ENCODE data around the gene LRCH4. TPM values are rescaled to one million over a fixed set of nuclear protein-coding genes. Genes with fewer than 3 reads are reported as not detected.

Gene LRCH4, protein sequence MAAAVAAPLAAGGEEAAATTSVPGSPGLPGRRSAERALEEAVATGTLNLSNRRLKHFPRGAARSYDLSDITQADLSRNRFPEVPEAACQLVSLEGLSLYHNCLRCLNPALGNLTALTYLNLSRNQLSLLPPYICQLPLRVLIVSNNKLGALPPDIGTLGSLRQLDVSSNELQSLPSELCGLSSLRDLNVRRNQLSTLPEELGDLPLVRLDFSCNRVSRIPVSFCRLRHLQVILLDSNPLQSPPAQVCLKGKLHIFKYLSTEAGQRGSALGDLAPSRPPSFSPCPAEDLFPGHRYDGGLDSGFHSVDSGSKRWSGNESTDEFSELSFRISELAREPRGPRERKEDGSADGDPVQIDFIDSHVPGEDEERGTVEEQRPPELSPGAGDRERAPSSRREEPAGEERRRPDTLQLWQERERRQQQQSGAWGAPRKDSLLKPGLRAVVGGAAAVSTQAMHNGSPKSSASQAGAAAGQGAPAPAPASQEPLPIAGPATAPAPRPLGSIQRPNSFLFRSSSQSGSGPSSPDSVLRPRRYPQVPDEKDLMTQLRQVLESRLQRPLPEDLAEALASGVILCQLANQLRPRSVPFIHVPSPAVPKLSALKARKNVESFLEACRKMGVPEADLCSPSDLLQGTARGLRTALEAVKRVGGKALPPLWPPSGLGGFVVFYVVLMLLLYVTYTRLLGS
- polyA plus RNA-seq (2012; ENCODE audit: low read depth, missing spikeins), result 34.5 TPM

DNA sequence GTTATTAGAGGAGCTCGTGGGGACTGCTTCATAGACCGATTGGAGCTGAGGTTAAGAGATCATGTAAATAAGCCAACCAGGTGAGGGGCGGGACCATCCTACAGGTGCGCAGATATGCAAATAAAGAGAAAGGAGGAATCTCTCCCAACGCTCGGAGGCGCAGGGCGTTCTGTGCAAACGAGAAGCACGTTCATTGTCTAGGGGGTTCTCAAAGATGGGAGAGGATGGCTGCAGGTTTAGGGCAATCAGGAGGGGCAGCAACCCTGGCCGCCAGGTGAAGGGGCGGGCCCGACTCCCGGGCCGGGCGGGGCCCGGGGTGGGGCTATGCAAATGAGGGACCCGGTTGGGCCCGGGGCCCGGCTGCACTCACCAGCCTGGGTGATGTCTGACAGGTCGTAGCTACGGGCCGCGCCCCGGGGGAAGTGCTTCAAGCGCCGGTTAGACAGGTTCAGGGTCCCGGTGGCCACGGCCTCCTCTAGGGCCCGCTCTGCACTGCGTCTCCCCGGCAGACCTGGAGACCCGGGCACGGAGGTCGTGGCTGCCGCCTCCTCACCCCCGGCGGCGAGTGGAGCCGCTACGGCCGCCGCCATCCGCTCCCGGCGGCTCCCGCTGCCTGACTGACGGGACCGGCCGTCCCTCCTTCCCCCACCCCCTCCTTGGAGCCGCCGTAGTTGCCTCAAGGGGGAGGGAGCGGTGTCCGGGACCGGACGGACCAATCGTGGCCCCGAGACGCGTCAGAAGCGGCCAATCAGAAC lies at the start of gene LRCH4:
LRCH4 (minus strand) TSS at position 619 of the 755 bp plus-strand sequence; CDS start at position 590, 29 bp downstream.
- TF ChIP-seq POLR2A (IDR thresholded peaks at IDR 0.05; ENCODE audit: low read depth, low read length) (peak; percentile 90), PAX5 (IDR thresholded peaks at IDR 0.05; ENCODE audit: insufficient read depth, low read length, severe bottlenecking) (no peak), TAF1 (IDR thresholded peaks at IDR 0.05; ENCODE audit: low read depth, low read length) (peak; percentile 86), POU2F2 (IDR thresholded peaks at IDR 0.05; ENCODE audit: low read depth, low read length) (peak; percentile 85; the same call in 1 of the 2 replicates), POLR2AphosphoS5 (IDR thresholded peaks at IDR 0.05; ENCODE audit: low read depth, low read length) (peak; percentile 94)
- no peak for DNase-seq (ENCODE audit: insufficient read length, low spot score)
- no peak for FAIRE-seq

- peak; percentile 66 for FAIRE-seq
- DNase-seq (ENCODE audit: insufficient read length, low spot score), result no peak
- TF ChIP-seq TAF1 (IDR thresholded peaks at IDR 0.05; ENCODE audit: low read depth, low read length) (no peak), POLR2AphosphoS5 (IDR thresholded peaks at IDR 0.05; ENCODE audit: low read depth, low read length) (no peak), POU2F2 (IDR thresholded peaks at IDR 0.05; ENCODE audit: low read depth, low read length) (no peak), POLR2A (IDR thresholded peaks at IDR 0.05; ENCODE audit: low read depth, low read length) (no peak), PAX5 (IDR thresholded peaks at IDR 0.05; ENCODE audit: insufficient read depth, low read length, severe bottlenecking) (no peak), SPI1 (IDR thresholded peaks at IDR 0.05; ENCODE audit: low read depth, low read length) (no peak)
Observed at GRCh38 chr7:100632951-100633717, 47.2 kb upstream of the LRCH4 start.

GRCh38 chr7:100630066-100630465 lies 44.1 kb upstream of the LRCH4 start:
- TF ChIP-seq SPI1 (IDR thresholded peaks at IDR 0.05; ENCODE audit: low read depth, low read length) (no peak), PAX5 (IDR thresholded peaks at IDR 0.05; ENCODE audit: insufficient read depth, low read length, severe bottlenecking) (no peak), POLR2AphosphoS5 (IDR thresholded peaks at IDR 0.05; ENCODE audit: low read depth, low read length) (no peak), TAF1 (IDR thresholded peaks at IDR 0.05; ENCODE audit: low read depth, low read length) (no peak), POU2F2 (IDR thresholded peaks at IDR 0.05; ENCODE audit: low read depth, low read length) (no peak), POLR2A (IDR thresholded peaks at IDR 0.05; ENCODE audit: low read depth, low read length) (no peak)
- FAIRE-seq (no peak), DNase-seq (ENCODE audit: insufficient read length, low spot score) (no peak)

DNA sequence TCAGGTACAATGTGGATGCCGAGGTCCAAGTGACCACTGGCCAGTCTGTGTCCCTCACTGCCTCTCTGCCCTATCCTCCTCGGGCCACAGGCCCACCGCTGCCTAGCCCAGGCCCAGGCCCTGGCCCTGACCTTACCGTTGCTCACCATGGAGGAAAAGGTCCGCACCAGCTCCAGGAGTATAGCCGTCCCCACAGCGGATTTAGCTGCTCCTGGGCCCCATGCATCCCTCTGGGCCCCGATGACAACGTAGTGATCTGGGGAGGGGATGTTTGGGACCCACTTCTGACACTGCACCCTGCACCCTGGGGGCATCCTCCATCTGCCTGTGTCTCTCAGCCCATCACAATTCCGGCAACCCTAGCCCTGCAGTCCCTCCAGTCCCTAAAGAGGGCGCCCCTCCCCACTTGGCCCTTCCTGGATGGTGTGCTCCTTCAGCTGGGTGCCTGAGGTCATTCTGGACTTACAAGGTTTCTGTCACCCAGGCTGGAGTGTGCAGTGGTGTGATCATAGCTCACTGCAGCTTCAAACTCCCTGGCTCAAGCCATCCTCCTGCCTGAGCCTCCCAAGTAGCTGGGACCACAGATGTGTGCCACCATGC lies 43.3 kb upstream of the LRCH4 start:
- no peak for TF ChIP-seq TAF1 (IDR thresholded peaks at IDR 0.05; ENCODE audit: low read depth, low read length)
- TF ChIP-seq POU2F2 (IDR thresholded peaks at IDR 0.05; ENCODE audit: low read depth, low read length), result no peak
- FAIRE-seq (no peak), DNase-seq (ENCODE audit: insufficient read length, low spot score) (no peak)

DNA sequence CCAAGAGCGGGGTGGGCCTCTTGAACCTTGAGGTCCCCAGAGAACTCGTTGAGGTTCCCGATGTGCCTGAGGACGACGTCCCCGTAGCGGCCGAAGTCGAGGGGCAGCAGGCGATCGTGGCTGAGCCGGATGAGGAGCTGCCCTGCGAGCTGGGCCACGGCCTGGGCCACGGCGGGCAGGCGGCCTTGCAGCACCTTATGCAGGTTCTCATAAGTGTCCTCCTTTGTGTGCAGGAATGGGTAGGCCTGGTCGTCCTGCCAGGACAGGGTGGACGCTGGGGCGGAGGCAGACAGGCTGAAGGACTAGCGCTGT lies 41.3 kb upstream of the LRCH4 start:
- DNase-seq (ENCODE audit: insufficient read length, low spot score) (no peak), FAIRE-seq (no peak)
- TF ChIP-seq POLR2AphosphoS5 (IDR thresholded peaks at IDR 0.05; ENCODE audit: low read depth, low read length) (no peak), SPI1 (IDR thresholded peaks at IDR 0.05; ENCODE audit: low read depth, low read length) (no peak), TAF1 (IDR thresholded peaks at IDR 0.05; ENCODE audit: low read depth, low read length) (no peak), POU2F2 (IDR thresholded peaks at IDR 0.05; ENCODE audit: low read depth, low read length) (no peak), PAX5 (IDR thresholded peaks at IDR 0.05; ENCODE audit: insufficient read depth, low read length, severe bottlenecking) (no peak), POLR2A (IDR thresholded peaks at IDR 0.05; ENCODE audit: low read depth, low read length) (no peak)

- DNase-seq (ENCODE audit: insufficient read length, low spot score) (peak; percentile 97), FAIRE-seq (peak; percentile 91)
- TF ChIP-seq SPI1 (IDR thresholded peaks at IDR 0.05; ENCODE audit: low read depth, low read length) (no peak), TAF1 (IDR thresholded peaks at IDR 0.05; ENCODE audit: low read depth, low read length) (peak; percentile 59; the same call in 1 of the 2 replicates)
Observed at GRCh38 chr7:100626530-100627237, 40.8 kb upstream of the LRCH4 start.

GRCh38 chr7:100626055-100626454 lies 40.1 kb upstream of the LRCH4 start:
- TF ChIP-seq POLR2AphosphoS5 (IDR thresholded peaks at IDR 0.05; ENCODE audit: low read depth, low read length), result no peak
- no peak for TF ChIP-seq POLR2A (IDR thresholded peaks at IDR 0.05; ENCODE audit: low read depth, low read length)
- TF ChIP-seq POU2F2 (IDR thresholded peaks at IDR 0.05; ENCODE audit: low read depth, low read length), result no peak
- TF ChIP-seq TAF1 (IDR thresholded peaks at IDR 0.05; ENCODE audit: low read depth, low read length), result no peak
- TF ChIP-seq PAX5 (IDR thresholded peaks at IDR 0.05; ENCODE audit: insufficient read depth, low read length, severe bottlenecking), result no peak
- TF ChIP-seq SPI1 (IDR thresholded peaks at IDR 0.05; ENCODE audit: low read depth, low read length), result no peak
- DNase-seq (ENCODE audit: insufficient read length, low spot score), result no peak
- no peak for FAIRE-seq
